ENCODE results near the gene TFAP2B. TPM values are rescaled to one million over a fixed set of nuclear protein-coding genes. Genes with fewer than 3 reads are reported as not detected.

The TFAP2B gene
- polyA plus RNA-seq, 2 donors = 3.3 to 4.5 TPM

GRCh38 chr6:50861692-50862091 lies 43.0 kb downstream of the TFAP2B start:
- H3K27me3 ChIP-seq (ENCODE audit: control insufficient read depth in 1 of 2, insufficient read depth in 2 of 2, low read length in 2 of 2) = no peaks in the 10 kb centered on the region

GRCh38 chr6:50862176-50862575 lies 43.5 kb downstream of the TFAP2B start:
- H3K27ac ChIP-seq (ENCODE audit: low read depth in 2 of 2, low read length in 1 of 2) = no peak overlapping the region
- no peaks in the 10 kb centered on the region for H3K4me1 ChIP-seq (ENCODE audit: control insufficient read depth in 2 of 2, insufficient read depth in 2 of 2, low read length in 1 of 2)
- H3K9me3 ChIP-seq (ENCODE audit: control insufficient read depth in 2 of 2, insufficient read depth in 1 of 2, low read depth in 1 of 2, low read length in 1 of 2) = peaks cover 0 to 3% of the 10 kb centered on the region in 2 donors
- H3K4me3 ChIP-seq (ENCODE audit: low read depth in 1 of 2, low read length in 2 of 2) = no peak overlapping the region
- no peaks in the 10 kb centered on the region for H3K36me3 ChIP-seq (ENCODE audit: control insufficient read depth in 2 of 2, insufficient read depth in 2 of 2, low read length in 1 of 2)
- 50 to 67% methylated on average over 3 of the region's 3 CpGs for WGBS, 2 donors
- H3K27me3 ChIP-seq (ENCODE audit: control insufficient read depth in 1 of 2, insufficient read depth in 2 of 2, low read length in 2 of 2) = no peaks in the 10 kb centered on the region

More at GRCh38 chr6:50861692-50862091, 43.0 kb downstream of the TFAP2B start:
- Histone ChIP-seq H3K27ac (ENCODE audit: low read depth in 2 of 2, low read length in 1 of 2) (no peak overlapping the region), H3K4me1 (ENCODE audit: control insufficient read depth in 2 of 2, insufficient read depth in 2 of 2, low read length in 1 of 2) (no peaks in the 10 kb centered on the region), H3K4me3 (ENCODE audit: low read depth in 1 of 2, low read length in 2 of 2) (no peak overlapping the region), H3K36me3 (ENCODE audit: control insufficient read depth in 2 of 2, insufficient read depth in 2 of 2, low read length in 1 of 2) (no peaks in the 10 kb centered on the region), H3K9me3 (ENCODE audit: control insufficient read depth in 2 of 2, insufficient read depth in 1 of 2, low read depth in 1 of 2, low read length in 1 of 2) (peaks cover 0 to 3% of the 10 kb centered on the region in 2 donors)
- 0% methylated on average over 1 of the region's 1 CpG for WGBS, 2 donors

GRCh38 chr6:50864601-50865000 lies 45.9 kb downstream of the TFAP2B start:
- H3K27me3 ChIP-seq (ENCODE audit: control insufficient read depth in 1 of 2, insufficient read depth in 2 of 2, low read length in 2 of 2) = peaks cover 0 to 2% of the 10 kb centered on the region in 2 donors
- 17 to 27% methylated on average over 1 of the region's 1 CpG for WGBS, 2 donors
- no peaks in the 10 kb centered on the region for H3K36me3 ChIP-seq (ENCODE audit: control insufficient read depth in 2 of 2, insufficient read depth in 2 of 2, low read length in 1 of 2)
- no peak overlapping the region for H3K4me3 ChIP-seq (ENCODE audit: low read depth in 1 of 2, low read length in 2 of 2)
- no peaks in the 10 kb centered on the region for H3K4me1 ChIP-seq (ENCODE audit: control insufficient read depth in 2 of 2, insufficient read depth in 2 of 2, low read length in 1 of 2)
- H3K27ac ChIP-seq (ENCODE audit: low read depth in 2 of 2, low read length in 1 of 2) = no peak overlapping the region
- no peaks in the 10 kb centered on the region for H3K9me3 ChIP-seq (ENCODE audit: control insufficient read depth in 2 of 2, insufficient read depth in 1 of 2, low read depth in 1 of 2, low read length in 1 of 2)

GRCh38 chr6:50868466-50868865 lies 49.8 kb downstream of the TFAP2B start:
- peaks cover 0 to 2% of the 10 kb centered on the region in 2 donors for H3K27me3 ChIP-seq (ENCODE audit: control insufficient read depth in 1 of 2, insufficient read depth in 2 of 2, low read length in 2 of 2)
- no peak overlapping the region for H3K27ac ChIP-seq (ENCODE audit: low read depth in 2 of 2, low read length in 1 of 2)
- WGBS, 2 donors = 100% methylated on average over 1 of the region's 1 CpG
- no peaks in the 10 kb centered on the region for H3K36me3 ChIP-seq (ENCODE audit: control insufficient read depth in 2 of 2, insufficient read depth in 2 of 2, low read length in 1 of 2)
- H3K4me3 ChIP-seq (ENCODE audit: low read depth in 1 of 2, low read length in 2 of 2) = no peak overlapping the region
- no peaks in the 10 kb centered on the region for H3K9me3 ChIP-seq (ENCODE audit: control insufficient read depth in 2 of 2, insufficient read depth in 1 of 2, low read depth in 1 of 2, low read length in 1 of 2)
- no peaks in the 10 kb centered on the region for H3K4me1 ChIP-seq (ENCODE audit: control insufficient read depth in 2 of 2, insufficient read depth in 2 of 2, low read length in 1 of 2)

GRCh38 chr6:50873167-50873566 lies 54.5 kb downstream of the TFAP2B start:
- Histone ChIP-seq H3K27me3 (ENCODE audit: control insufficient read depth in 1 of 2, insufficient read depth in 2 of 2, low read length in 2 of 2) (peaks cover 0 to 2% of the 10 kb centered on the region in 2 donors), H3K4me3 (ENCODE audit: low read depth in 1 of 2, low read length in 2 of 2) (no peak overlapping the region), H3K27ac (ENCODE audit: low read depth in 2 of 2, low read length in 1 of 2) (no peak overlapping the region), H3K9me3 (ENCODE audit: control insufficient read depth in 2 of 2, insufficient read depth in 1 of 2, low read depth in 1 of 2, low read length in 1 of 2) (no peaks in the 10 kb centered on the region), H3K36me3 (ENCODE audit: control insufficient read depth in 2 of 2, insufficient read depth in 2 of 2, low read length in 1 of 2) (no peaks in the 10 kb centered on the region), H3K4me1 (ENCODE audit: control insufficient read depth in 2 of 2, insufficient read depth in 2 of 2, low read length in 1 of 2) (no peaks in the 10 kb centered on the region)
- 76 to 81% methylated on average over 1 of the region's 1 CpG for WGBS, 2 donors

GRCh38 chr6:50884364-50884763 lies 65.7 kb downstream of the TFAP2B start:
- no peak overlapping the region for H3K4me3 ChIP-seq (ENCODE audit: low read depth in 1 of 2, low read length in 2 of 2)
- H3K36me3 ChIP-seq (ENCODE audit: control insufficient read depth in 2 of 2, insufficient read depth in 2 of 2, low read length in 1 of 2) = no peaks in the 10 kb centered on the region
- 61 to 77% methylated on average over 3 of the region's 3 CpGs for WGBS, 2 donors
- H3K4me1 ChIP-seq (ENCODE audit: control insufficient read depth in 2 of 2, insufficient read depth in 2 of 2, low read length in 1 of 2) = no peaks in the 10 kb centered on the region
- H3K27me3 ChIP-seq (ENCODE audit: control insufficient read depth in 1 of 2, insufficient read depth in 2 of 2, low read length in 2 of 2) = no peaks in the 10 kb centered on the region
- no peaks in the 10 kb centered on the region for H3K9me3 ChIP-seq (ENCODE audit: control insufficient read depth in 2 of 2, insufficient read depth in 1 of 2, low read depth in 1 of 2, low read length in 1 of 2)
- H3K27ac ChIP-seq (ENCODE audit: low read depth in 2 of 2, low read length in 1 of 2) = no peak overlapping the region

GRCh38 chr6:50887112-50887511 lies 68.4 kb downstream of the TFAP2B start:
- Histone ChIP-seq H3K36me3 (ENCODE audit: control insufficient read depth in 2 of 2, insufficient read depth in 2 of 2, low read length in 1 of 2) (no peaks in the 10 kb centered on the region), H3K4me1 (ENCODE audit: control insufficient read depth in 2 of 2, insufficient read depth in 2 of 2, low read length in 1 of 2) (no peaks in the 10 kb centered on the region), H3K4me3 (ENCODE audit: low read depth in 1 of 2, low read length in 2 of 2) (no peak overlapping the region), H3K9me3 (ENCODE audit: control insufficient read depth in 2 of 2, insufficient read depth in 1 of 2, low read depth in 1 of 2, low read length in 1 of 2) (no peaks in the 10 kb centered on the region), H3K27ac (ENCODE audit: low read depth in 2 of 2, low read length in 1 of 2) (no peak overlapping the region), H3K27me3 (ENCODE audit: control insufficient read depth in 1 of 2, insufficient read depth in 2 of 2, low read length in 2 of 2) (no peaks in the 10 kb centered on the region)
- 79 to 86% methylated on average over 1 of the region's 1 CpG for WGBS, 2 donors

- no peaks in the 10 kb centered on the region for H3K4me1 ChIP-seq (ENCODE audit: control insufficient read depth in 2 of 2, insufficient read depth in 2 of 2, low read length in 1 of 2)
- H3K27ac ChIP-seq (ENCODE audit: low read depth in 2 of 2, low read length in 1 of 2) = no peak overlapping the region
- H3K9me3 ChIP-seq (ENCODE audit: control insufficient read depth in 2 of 2, insufficient read depth in 1 of 2, low read depth in 1 of 2, low read length in 1 of 2) = no peaks in the 10 kb centered on the region
- H3K4me3 ChIP-seq (ENCODE audit: low read depth in 1 of 2, low read length in 2 of 2) = no peak overlapping the region
- H3K27me3 ChIP-seq (ENCODE audit: control insufficient read depth in 1 of 2, insufficient read depth in 2 of 2, low read length in 2 of 2) = no peaks in the 10 kb centered on the region
- no peaks in the 10 kb centered on the region for H3K36me3 ChIP-seq (ENCODE audit: control insufficient read depth in 2 of 2, insufficient read depth in 2 of 2, low read length in 1 of 2)
- WGBS, 2 donors = 71 to 75% methylated on average over 3 of the region's 3 CpGs
Measured at GRCh38 chr6:50889497-50889896, 70.8 kb downstream of the TFAP2B start.

GRCh38 chr6:50889935-50890334 lies 71.3 kb downstream of the TFAP2B start:
- H3K4me1 ChIP-seq (ENCODE audit: control insufficient read depth in 2 of 2, insufficient read depth in 2 of 2, low read length in 1 of 2) = no peaks in the 10 kb centered on the region
- no peaks in the 10 kb centered on the region for H3K36me3 ChIP-seq (ENCODE audit: control insufficient read depth in 2 of 2, insufficient read depth in 2 of 2, low read length in 1 of 2)
- no peak overlapping the region for H3K4me3 ChIP-seq (ENCODE audit: low read depth in 1 of 2, low read length in 2 of 2)
- no peaks in the 10 kb centered on the region for H3K9me3 ChIP-seq (ENCODE audit: control insufficient read depth in 2 of 2, insufficient read depth in 1 of 2, low read depth in 1 of 2, low read length in 1 of 2)
- H3K27ac ChIP-seq (ENCODE audit: low read depth in 2 of 2, low read length in 1 of 2) = no peak overlapping the region
- no peaks in the 10 kb centered on the region for H3K27me3 ChIP-seq (ENCODE audit: control insufficient read depth in 1 of 2, insufficient read depth in 2 of 2, low read length in 2 of 2)
- WGBS, 2 donors = 53 to 75% methylated on average over 2 of the region's 2 CpGs

GRCh38 chr6:50890579-50890978 lies 71.9 kb downstream of the TFAP2B start:
- no peak overlapping the region for H3K4me3 ChIP-seq (ENCODE audit: low read depth in 1 of 2, low read length in 2 of 2)
- H3K9me3 ChIP-seq (ENCODE audit: control insufficient read depth in 2 of 2, insufficient read depth in 1 of 2, low read depth in 1 of 2, low read length in 1 of 2) = no peaks in the 10 kb centered on the region
- H3K27ac ChIP-seq (ENCODE audit: low read depth in 2 of 2, low read length in 1 of 2) = no peak overlapping the region
- no peaks in the 10 kb centered on the region for H3K4me1 ChIP-seq (ENCODE audit: control insufficient read depth in 2 of 2, insufficient read depth in 2 of 2, low read length in 1 of 2)
- H3K36me3 ChIP-seq (ENCODE audit: control insufficient read depth in 2 of 2, insufficient read depth in 2 of 2, low read length in 1 of 2) = no peaks in the 10 kb centered on the region
- H3K27me3 ChIP-seq (ENCODE audit: control insufficient read depth in 1 of 2, insufficient read depth in 2 of 2, low read length in 2 of 2) = no peaks in the 10 kb centered on the region
